ENCODE measurements around the gene MAGEA12.
"Not testable (repeated sequence)": the region's sequence is repeated elsewhere in the genome, so short reads cannot be mapped to it uniquely, and the experiment has no call there.

The MAGEA12 gene

GRCh38 chrX:152769549-152770289 lies 36.2 kb downstream of the MAGEA12 start, which contains the start of gene MAGEA6:
TSS of gene MAGEA6 (minus strand) at chrX:152769689. CDS start at chrX:152767650, 2,039 bp downstream.
- not testable (repeated sequence) for DNase-seq

GRCh38 chrX:152787062-152787461 lies 53.5 kb downstream of the MAGEA12 start:
- not testable (repeated sequence) for DNase-seq
